Small intestine (tissue), 7 donors: ENCODE measurements around the gene PLA2G4A. TPM values are rescaled to one million over a fixed set of nuclear protein-coding genes. Genes with fewer than 3 reads are reported as not detected.

Experiments
- DNase-seq, 2 donors: peaks; one replicate each; pipeline versions ENCODE4 v3.0.0 to v3.0.0-alpha.2; 2013
- FAIRE-seq: peaks from 2 replicates; lab custom pipeline; 2012; peaks lifted over from hg19 to GRCh38; lab: Jason Lieb, UNC
- H3K27ac ChIP-seq, 3 donors: one replicate each; pipeline ENCODE4 v1.5.1; 2013; ENCODE audit warnings: low read length in 2 of 3, mild to moderate bottlenecking in 2 of 3, control low read depth in 1 of 3, inconsistent platforms in 1 of 3, low read depth in 1 of 3, moderate library complexity in 1 of 3
- H3K27me3 ChIP-seq, 3 donors: one replicate each; pipeline ENCODE4 v1.6.1; 2013; ENCODE audit warnings: low read length in 3 of 3, inconsistent platforms in 1 of 3; ENCODE audit not compliant: control insufficient read depth in 3 of 3, insufficient read depth in 3 of 3
- H3K36me3 ChIP-seq, 3 donors: one replicate each; pipeline ENCODE4 v1.6.1; 2013; ENCODE audit warnings: low read length in 3 of 3, inconsistent platforms in 1 of 3, low read depth in 1 of 3, mild to moderate bottlenecking in 1 of 3, moderate library complexity in 1 of 3; ENCODE audit not compliant: control insufficient read depth in 3 of 3, insufficient read depth in 2 of 3
- H3K4me1 ChIP-seq, 3 donors: one replicate each; pipeline ENCODE4 v1.6.1; 2013; ENCODE audit warnings: low read length in 2 of 3, inconsistent platforms in 1 of 3, low read depth in 1 of 3, mild to moderate bottlenecking in 1 of 3, moderate library complexity in 1 of 3; ENCODE audit not compliant: control insufficient read depth in 3 of 3, insufficient read depth in 2 of 3
- H3K4me3 ChIP-seq, 3 donors: one replicate each; pipeline ENCODE4 v1.5.1; 2013; ENCODE audit warnings: low read length in 3 of 3, control low read depth in 1 of 3, inconsistent platforms in 1 of 3, low read depth in 1 of 3, mild to moderate bottlenecking in 1 of 3, moderate library complexity in 1 of 3
- H3K9me3 ChIP-seq, 2 donors: one replicate each; pipeline ENCODE4 v1.6.1; 2013; ENCODE audit warnings: low read depth in 1 of 2, low read length in 1 of 2; ENCODE audit not compliant: control insufficient read depth in 2 of 2, insufficient read depth in 1 of 2
- WGBS, 3 donors: extraction: QIAGEN DNeasy Blood & Tissue Kit; methylation state at CpG; one replicate each; pipeline ENCODE4 v1.1.7; 2013; 5-methylcytosine and 5-hydroxymethylcytosine counted together
- polyA plus RNA-seq, 4 donors: library from polyadenylated mRNA; stranded (reverse) in 3 of 4; unstranded in 1 of 4; fragments of 200-250 nt in 3 of 4; fragments of 120-200 nt in 1 of 4; gene quantifications; one replicate each; pipeline versions ENCODE4 v1.2.1 to v1.2.3, GENCODE V29; 2013
- donor health status: healthy with polysubstance abuse.
- donor health status: control.
- donor health status: control.
- donor health status: Bipolar disorder and iron deficiency.
- donor health status: healthy.

The PLA2G4A gene
- polyA plus RNA-seq, 4 donors = 11.3 to 22.8 (median 14.8) TPM

GRCh38 chr1:187027253-187027652 is 198.5 kb downstream of the PLA2G4A start:
- 69 to 95% (median 89%) methylated on average over 1 of the region's 1 CpG for WGBS, 3 donors
- H3K27ac ChIP-seq = no peak overlapping the region
- no peak for DNase-seq
- H3K4me1 ChIP-seq = no peaks in the 10 kb centered on the region
- peaks cover 0 to 15% of the 10 kb centered on the region in 2 donors for H3K9me3 ChIP-seq
- no peak overlapping the region for H3K4me3 ChIP-seq
- no peaks in the 10 kb centered on the region for H3K36me3 ChIP-seq
- FAIRE-seq = no peak
- no peaks in the 10 kb centered on the region for H3K27me3 ChIP-seq

GRCh38 chr1:187032316-187032981 is 203.7 kb downstream of the PLA2G4A start:
- 90 to 92% (median 91%) methylated on average over 4 of the region's 4 CpGs for WGBS, 3 donors
- H3K27me3 ChIP-seq = no peaks in the 10 kb centered on the region
- DNase-seq (no peak), FAIRE-seq (no peak)
- no peaks in the 10 kb centered on the region for H3K36me3 ChIP-seq
- H3K27ac ChIP-seq = no peak overlapping the region
- no peak overlapping the region for H3K4me3 ChIP-seq
- no peaks in the 10 kb centered on the region for H3K4me1 ChIP-seq
- peaks cover 0 to 13% of the 10 kb centered on the region in 2 donors for H3K9me3 ChIP-seq

GRCh38 chr1:187032982-187033692 is 204.4 kb downstream of the PLA2G4A start:
- H3K4me1 ChIP-seq = no peaks in the 10 kb centered on the region
- DNase-seq (no peak), FAIRE-seq (no peak)
- no peaks in the 10 kb centered on the region for H3K27me3 ChIP-seq
- no peak overlapping the region for H3K4me3 ChIP-seq
- H3K27ac ChIP-seq = no peak overlapping the region
- 77 to 81% (median 81%) methylated on average over 4 of the region's 4 CpGs for WGBS, 3 donors
- no peaks in the 10 kb centered on the region for H3K36me3 ChIP-seq
- H3K9me3 ChIP-seq = peaks cover 0 to 6% of the 10 kb centered on the region in 2 donors

- no peak overlapping the region for H3K27ac ChIP-seq
- DNase-seq = no peak
- H3K9me3 ChIP-seq = no peaks in the 10 kb centered on the region
- H3K4me3 ChIP-seq = no peak overlapping the region
- no peak for FAIRE-seq
- H3K36me3 ChIP-seq = no peaks in the 10 kb centered on the region
- no peaks in the 10 kb centered on the region for H3K27me3 ChIP-seq
- H3K4me1 ChIP-seq = no peaks in the 10 kb centered on the region
- 57 to 73% (median 67%) methylated on average over 4 of the region's 4 CpGs for WGBS, 3 donors
These were observed 205.1 kb downstream of the PLA2G4A start for GRCh38 chr1:187033693-187034390.

- H3K4me3 ChIP-seq = no peak overlapping the region
- H3K27ac ChIP-seq = no peak overlapping the region
- no peaks in the 10 kb centered on the region for H3K9me3 ChIP-seq
- H3K4me1 ChIP-seq = no peaks in the 10 kb centered on the region
- DNase-seq = no peak
- no peaks in the 10 kb centered on the region for H3K36me3 ChIP-seq
- no peak for FAIRE-seq
- H3K27me3 ChIP-seq = no peaks in the 10 kb centered on the region
These were observed 205.8 kb downstream of the PLA2G4A start for GRCh38 chr1:187034501-187034900.

GRCh38 chr1:187037973-187038553 is 209.3 kb downstream of the PLA2G4A start:
- Histone ChIP-seq H3K27me3 (no peaks in the 10 kb centered on the region), H3K9me3 (no peaks in the 10 kb centered on the region), H3K4me3 (no peak overlapping the region), H3K4me1 (no peaks in the 10 kb centered on the region), H3K27ac (no peak overlapping the region), H3K36me3 (no peaks in the 10 kb centered on the region)
- FAIRE-seq = no peak
- no peak for DNase-seq
- 22 to 57% (median 38%) methylated on average over 1 of the region's 1 CpG for WGBS, 3 donors

Other genes with a start within 250 kb of the PLA2G4A start
- 1 to 10 TPM in 2 of 4 donors, under 1 TPM in 2; 0.22 to 3.9 (median 1.2) TPM for gene PTGS2, start 148.5 kb upstream of the PLA2G4A start, polyA plus RNA-seq